ENCODE results near the gene ZNF33B. TPM values are rescaled to one million over a fixed set of nuclear protein-coding genes. Genes with fewer than 3 reads are reported as not detected.

ZNF33B gene
- total RNA-seq, 1 experiment from 2014 or later = 39.6 TPM

DNA sequence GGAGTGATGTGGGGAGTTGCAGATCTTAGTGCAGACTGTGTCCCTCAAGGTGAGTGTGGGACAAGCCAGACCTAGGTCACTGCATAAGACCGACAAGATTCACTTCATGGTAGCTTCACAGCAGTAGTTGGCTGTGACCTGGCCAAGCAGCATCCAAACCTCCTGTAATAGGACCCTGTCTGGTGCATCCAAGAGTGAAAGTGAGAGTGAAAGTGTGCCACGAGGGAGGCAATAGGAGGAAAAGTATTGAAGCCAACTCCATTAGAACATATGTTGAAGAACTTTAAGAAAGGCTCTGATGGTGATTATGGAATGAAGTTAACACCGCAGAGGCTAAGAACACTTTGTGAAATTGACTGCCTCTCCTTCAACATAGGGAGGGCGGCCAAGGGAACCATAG lies 7.8 kb upstream of the ZNF33B start:
- Histone ChIP-seq H3K14ac (ENCODE audit: insufficient read depth, low read length) (no peak overlapping the region), H2AFZ (ENCODE audit: low read length) (no peak overlapping the region), H4K91ac (ENCODE audit: insufficient read length, low read depth, low read length) (no peak overlapping the region), H3K4ac (ENCODE audit: low read depth, low read length) (no peak overlapping the region), H3K79me2 (ENCODE audit: insufficient read depth, low read length) (no peaks in the 10 kb centered on the region), H3K27ac (ENCODE audit: insufficient read length, low read depth, low read length) (no peak overlapping the region), H3K79me1 (ENCODE audit: insufficient read depth, low read depth, low read length, poor library complexity, severe bottlenecking) (no peaks in the 10 kb centered on the region), H4K8ac (replicated peaks; ENCODE audit: insufficient read length, low read depth, low read length) (no peak overlapping the region), H2BK12ac (ENCODE audit: insufficient read length, low read depth, low read length) (no peak overlapping the region), H3K56ac (ENCODE audit: insufficient read length, low read depth, low read length) (no peak overlapping the region), H2BK15ac (ENCODE audit: low read depth, low read length) (no peak overlapping the region), H3K9me3 (ENCODE audit: control insufficient read depth, low read depth, low read length) (peaks cover 23% of the 10 kb centered on the region), H3K27me3 (ENCODE audit: insufficient read depth, low read length) (no peaks in the 10 kb centered on the region), H2BK120ac (ENCODE audit: low read depth, low read length, poor library complexity, severe bottlenecking) (no peak overlapping the region), H3K4me1 (ENCODE audit: insufficient read depth, low read length) (no peaks in the 10 kb centered on the region), H3K4me2 (ENCODE audit: insufficient read depth, insufficient read length, low read length) (no peak overlapping the region), H3K18ac (ENCODE audit: insufficient read length, low read depth, low read length) (no peak overlapping the region), H2BK5ac (ENCODE audit: insufficient read length, low read length) (no peak overlapping the region), H4K20me1 (ENCODE audit: control insufficient read depth, insufficient read depth, insufficient read length) (no peaks in the 10 kb centered on the region), H3K23ac (ENCODE audit: insufficient read length, low read depth, low read length) (no peak overlapping the region), H2AK5ac (ENCODE audit: insufficient read length, low read length) (no peak overlapping the region), H3K23me2 (ENCODE audit: insufficient read length, low read depth, low read length, poor library complexity, severe bottlenecking) (no peaks in the 10 kb centered on the region), H4K5ac (ENCODE audit: insufficient read length, low read depth, low read length) (no peak overlapping the region), H3K9ac (ENCODE audit: extremely low read depth, insufficient read length, low read length) (no peak overlapping the region), H3T11ph (ENCODE audit: low read length) (no peak overlapping the region), H2BK20ac (ENCODE audit: low read depth, low read length, poor library complexity, severe bottlenecking) (no peak overlapping the region)
- peaks cover 60 to 70% of the 10 kb centered on the region in 2 experiments for H3K9me3 Mint-ChIP-seq
- WGBS (ENCODE audit: extremely low coverage, insufficient read length, low lambda C conversion rate) = no CpG with 5 or more reads among the region's 4 CpGs
- H3K4me1 Mint-ChIP-seq = no peaks in the 10 kb centered on the region
- peaks cover 0 to 11% (median 0%) of the 10 kb centered on the region in 3 experiments; a peak in 1 of 7 replicates for H3K36me3 Mint-ChIP-seq (ENCODE audit: insufficient read depth in 1 of 3, low read depth in 3 of 3)
- H3K27ac Mint-ChIP-seq = no peak overlapping the region
- no peak for TF ChIP-seq CTCF (conservative IDR thresholded peaks at IDR 0.05)
- H3K4me3 Mint-ChIP-seq = no peak overlapping the region
- H3K27me3 Mint-ChIP-seq (ENCODE audit: low read depth) = peaks cover 9% of the 10 kb centered on the region
- no peak for DNase-seq

Data from H9 (cell line).